Islet precursor cell (in vitro differentiated cells): Measurements from ENCODE around the gene BFSP1.
A peak's percentile ranks its signal among the peaks of the same experiment; 100 is the strongest.

Source experiments
- DNase-seq: peaks from one replicate; pipeline ENCODE4 v3.0.0-alpha.2; 2018

The BFSP1 gene

GRCh38 chr20:17556837-17557674 is 25.9 kb upstream of the BFSP1 start:
- DNase-seq, result peak; percentile 67

DNA sequence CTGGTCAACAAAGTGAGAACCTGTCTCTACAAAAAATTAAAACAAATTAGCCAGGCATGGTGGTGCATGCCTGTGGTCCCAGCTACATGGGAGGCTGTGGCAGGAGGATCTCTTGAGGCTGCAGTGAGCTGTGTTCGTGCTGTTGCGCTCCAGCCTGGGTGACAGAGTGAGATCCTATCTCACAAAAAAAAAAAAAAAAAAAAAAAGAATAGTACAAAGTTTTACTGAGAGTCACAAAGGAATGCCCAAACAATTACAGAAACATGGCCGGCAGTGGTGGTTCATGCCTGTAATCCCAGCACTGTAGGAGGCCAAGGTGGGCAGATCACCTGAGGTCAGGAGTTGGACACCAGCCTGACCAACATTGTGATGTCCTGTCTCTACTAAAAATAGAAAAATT is 23.9 kb upstream of the BFSP1 start:
- no peak for DNase-seq

GRCh38 chr20:17549131-17549530 is 18.0 kb upstream of the BFSP1 start:
- no peak for DNase-seq

DNA sequence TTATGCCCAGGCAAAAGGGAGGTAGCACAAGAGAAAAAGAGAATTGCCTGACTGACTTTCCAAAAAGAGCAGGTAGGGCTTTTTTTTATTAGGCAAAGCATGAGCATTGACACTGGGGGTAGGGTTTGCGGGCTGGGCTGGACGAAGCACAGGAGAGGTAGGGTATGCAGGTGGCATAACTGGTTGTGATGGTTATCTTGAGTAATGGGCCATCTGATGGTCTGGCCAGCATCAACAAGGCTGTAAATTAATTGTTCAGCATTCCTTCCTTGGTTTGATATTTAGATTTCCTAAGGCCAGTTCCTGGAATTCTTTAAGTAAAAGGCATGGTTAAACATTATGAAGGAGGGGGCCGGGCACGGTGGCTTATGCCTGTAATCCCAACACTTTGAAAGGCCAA is 13.9 kb upstream of the BFSP1 start:
- DNase-seq, result peak; percentile 79

GRCh38 chr20:17543531-17544131 is 12.5 kb upstream of the BFSP1 start:
- no peak for DNase-seq

GRCh38 chr20:17542993-17543412 is 11.8 kb upstream of the BFSP1 start:
- DNase-seq, result no peak

DNA sequence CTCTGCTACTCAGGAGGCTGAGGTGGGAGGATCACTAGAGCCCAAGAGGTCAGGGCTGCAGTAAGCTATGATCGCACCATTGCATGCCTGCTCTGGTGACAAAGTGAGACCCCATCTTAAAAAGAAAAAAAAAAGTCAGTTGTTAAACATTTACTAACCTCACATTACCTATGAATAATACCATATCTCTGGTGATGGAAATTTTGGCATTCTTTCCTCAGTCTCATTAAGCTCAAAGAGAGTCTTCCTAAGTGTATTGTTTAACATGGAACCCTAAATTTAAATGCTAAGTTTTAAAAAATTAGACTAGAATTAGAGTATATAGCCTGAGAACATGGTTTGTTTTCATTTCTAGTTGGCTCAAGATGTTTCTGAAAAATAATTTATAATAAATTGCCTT is 11.3 kb upstream of the BFSP1 start:
- DNase-seq, result no peak

DNA sequence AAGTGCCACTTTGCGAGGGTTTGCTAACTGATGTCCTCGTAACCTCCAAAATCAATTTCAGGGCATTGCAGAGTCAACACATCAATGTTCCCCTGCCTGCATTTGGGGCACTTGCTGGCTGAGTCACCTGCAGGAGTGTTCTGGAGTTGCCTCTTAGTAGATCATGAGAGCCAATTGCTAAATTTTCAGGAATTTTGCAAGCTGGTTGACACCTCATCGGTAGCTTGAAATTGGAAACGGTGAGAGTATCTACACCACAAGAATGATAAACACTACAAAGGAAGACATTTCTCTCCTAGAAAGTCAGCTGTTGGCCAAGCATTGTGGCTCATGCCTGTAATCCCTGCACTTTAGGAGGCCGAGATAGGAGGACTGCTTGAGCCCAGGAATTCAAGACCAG is 10.8 kb upstream of the BFSP1 start:
- DNase-seq, result no peak

DNA sequence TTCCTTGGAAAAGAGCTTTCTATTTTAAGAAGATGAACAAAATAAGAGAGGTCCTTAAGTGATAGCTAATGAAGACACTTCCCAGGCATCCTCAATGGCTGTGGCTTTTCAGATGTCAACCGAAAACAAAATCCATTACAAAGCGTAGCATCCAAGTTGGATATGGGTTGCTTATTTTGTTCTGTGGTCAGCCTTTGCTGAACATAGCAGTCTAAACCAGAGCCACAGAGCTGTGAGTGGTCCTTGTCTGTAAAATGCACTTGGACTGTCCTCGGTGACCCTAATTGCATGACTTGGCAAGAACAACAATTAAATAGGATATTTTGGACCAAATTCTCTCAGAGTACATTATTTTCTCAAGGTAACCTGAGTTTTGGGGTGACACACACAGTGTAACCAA is 10.4 kb upstream of the BFSP1 start:
- no peak for DNase-seq

DNA sequence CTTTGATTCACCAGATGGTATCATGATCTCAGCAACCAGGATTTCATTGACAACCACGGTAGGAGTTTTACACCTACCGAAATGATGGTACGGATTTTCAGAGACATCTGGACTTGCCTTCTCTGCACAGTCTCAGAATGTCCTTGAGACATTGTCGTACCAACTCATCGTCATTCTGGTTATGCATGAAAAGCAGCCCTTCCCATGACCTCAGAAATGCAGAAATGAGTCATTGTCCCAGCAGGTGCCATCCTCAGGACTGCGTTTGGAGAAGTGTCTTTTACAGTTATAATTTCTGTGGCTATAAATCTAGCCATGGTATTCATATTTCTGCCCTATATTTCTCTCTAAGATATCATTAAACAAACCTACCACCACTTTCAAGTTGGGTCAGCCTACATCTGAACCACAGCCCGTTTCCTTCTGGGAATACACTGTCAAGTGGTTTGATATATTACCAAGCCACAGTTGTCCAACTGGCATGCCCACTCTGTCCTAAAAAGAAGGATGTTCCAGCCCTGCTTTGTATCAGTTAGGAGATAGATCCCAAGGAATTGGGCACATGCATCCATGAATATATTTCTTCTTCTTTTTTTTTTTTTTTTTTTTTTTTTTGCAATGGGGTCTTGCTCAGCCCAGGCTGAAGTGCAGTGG is 7.5 kb upstream of the BFSP1 start:
- no peak for DNase-seq

DNA sequence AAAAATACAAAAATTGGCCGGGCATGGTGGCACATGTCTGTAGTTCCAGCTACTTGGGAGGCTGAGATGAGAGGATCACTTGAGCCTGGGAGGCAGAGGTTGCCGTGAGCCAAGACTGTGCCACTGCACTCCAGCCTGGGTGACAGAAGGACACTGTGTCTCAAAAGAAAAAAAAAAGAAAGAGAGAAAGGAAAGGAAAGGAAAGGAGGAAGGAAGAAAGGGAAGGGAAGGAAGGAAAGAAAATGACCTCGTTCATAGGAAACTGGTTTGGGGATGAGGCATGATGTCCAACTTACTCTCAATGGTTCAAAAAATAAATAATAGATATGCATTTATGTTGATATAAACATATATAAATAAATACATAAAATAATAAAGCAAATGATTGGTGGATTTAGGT is 6.8 kb upstream of the BFSP1 start:
- no peak for DNase-seq

DNA sequence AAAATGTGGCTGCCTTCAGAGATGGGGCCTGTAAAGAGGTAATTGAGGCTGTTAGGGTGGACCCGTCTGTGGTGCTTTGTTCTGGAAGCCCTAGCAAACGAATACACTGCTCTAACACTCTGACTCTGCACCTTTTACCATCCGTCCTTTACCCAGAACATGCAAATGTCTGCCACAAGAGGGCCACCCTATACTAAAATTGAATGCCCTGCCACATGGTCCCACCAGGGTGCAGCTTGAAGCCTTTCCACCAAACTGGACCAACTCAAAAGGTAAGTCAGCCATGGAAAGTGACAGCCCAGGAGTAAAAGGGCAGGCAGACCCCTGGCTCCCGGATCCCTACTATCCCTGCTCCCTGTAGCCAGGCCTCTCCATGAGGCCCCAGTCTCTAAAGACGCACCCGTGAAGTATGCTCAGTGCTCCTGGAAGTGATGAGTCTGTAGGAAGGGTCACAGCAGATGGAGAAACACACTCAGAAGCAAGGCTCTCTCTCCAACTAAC is 5.8 kb upstream of the BFSP1 start:
- DNase-seq, result peak; percentile 94

DNA sequence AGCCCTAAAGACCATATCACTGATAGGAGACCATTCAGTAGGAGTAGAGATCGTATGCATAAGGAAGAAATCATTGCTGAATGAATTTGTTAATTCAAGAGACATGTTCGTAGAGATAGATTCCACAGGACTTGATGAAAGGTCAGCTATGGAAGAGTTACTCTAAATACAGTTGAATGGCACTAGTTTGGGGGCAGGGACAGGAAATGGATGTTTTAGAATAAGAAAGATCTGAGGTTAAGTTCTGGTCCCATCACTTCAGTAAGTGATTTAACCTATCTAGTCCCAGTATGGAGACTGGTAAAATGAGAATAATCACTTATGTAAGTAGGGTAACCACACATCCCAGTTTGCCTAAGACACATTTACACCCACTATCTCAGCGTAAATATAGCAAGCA is 2.9 kb upstream of the BFSP1 start:
- DNase-seq, result no peak

DNA sequence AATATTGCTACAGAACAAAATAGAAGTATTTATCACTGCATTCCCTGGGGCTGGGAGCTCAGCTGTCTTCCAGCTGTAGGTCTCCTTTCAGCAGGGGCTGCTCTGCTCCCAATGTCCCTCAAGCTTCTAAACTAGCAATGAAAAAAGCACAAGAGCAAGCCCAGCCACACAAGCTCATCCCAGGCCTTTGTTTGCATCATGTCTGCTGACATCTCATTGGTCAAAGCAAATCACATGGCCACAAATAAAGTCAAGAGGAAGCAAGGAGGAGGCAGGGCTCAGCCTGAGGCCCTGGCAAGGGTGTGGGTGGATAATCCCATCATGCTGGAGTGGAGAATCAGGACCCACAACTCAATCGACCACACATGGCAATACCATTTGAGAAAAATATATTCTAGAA is 2.2 kb upstream of the BFSP1 start:
- peak; percentile 70 for DNase-seq

DNA sequence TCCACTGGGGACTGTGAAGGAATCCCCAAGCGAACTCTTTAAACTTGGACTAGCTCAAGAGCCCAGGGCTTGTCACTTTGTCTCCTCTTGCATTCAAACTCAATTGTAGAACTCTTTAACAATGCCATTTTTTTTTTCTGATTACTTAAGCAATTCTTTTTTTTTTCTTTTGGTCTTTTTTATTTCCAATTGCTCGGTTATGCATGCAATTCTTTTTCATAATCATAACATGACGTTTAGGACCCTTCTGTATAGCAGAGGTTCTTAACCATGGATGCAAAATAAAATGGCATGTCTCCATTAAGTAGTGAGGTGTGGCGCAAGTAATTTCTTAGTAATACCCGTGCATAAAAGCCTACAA is 466 bp upstream of the BFSP1 start:
- no peak for DNase-seq

DNA sequence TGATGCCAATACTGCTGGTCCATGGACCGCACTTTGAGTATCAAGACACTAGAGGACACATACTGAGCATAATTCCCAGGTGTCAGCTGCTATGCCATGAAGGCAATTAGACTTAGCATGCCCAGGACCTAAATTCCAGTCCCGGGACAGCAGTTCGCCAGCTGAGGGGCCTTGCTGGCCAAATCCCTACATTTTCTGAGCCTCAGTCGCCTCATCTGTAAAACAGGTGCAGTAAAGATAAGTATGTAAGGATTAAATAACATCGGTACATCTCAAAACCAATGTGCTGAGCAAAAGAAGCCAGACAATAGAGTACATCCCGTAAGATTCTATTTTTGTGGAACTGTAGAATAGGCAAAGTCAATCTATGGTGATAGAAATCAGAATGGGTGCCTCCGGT is 1.0 kb downstream of the BFSP1 start:
- no peak for DNase-seq

DNA sequence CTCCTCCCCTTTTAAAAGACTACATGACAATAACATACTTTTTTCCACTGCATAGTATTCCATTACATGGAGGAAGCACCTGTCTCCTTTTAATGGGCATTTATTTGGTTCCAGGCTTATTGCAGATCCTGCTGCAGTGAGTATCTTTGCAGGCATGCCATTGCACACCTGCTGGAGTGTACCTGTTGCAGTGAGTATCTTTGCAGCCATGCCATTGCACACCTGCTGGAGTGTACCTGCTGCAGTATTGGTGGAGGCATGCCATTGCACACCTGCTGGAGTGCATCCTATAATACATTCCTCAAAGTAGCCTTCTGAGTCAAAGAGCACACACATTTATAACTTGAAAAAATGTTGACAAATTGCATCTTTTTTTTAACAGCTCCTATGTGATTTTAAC is 1.6 kb downstream of the BFSP1 start:
- no peak for DNase-seq

DNA sequence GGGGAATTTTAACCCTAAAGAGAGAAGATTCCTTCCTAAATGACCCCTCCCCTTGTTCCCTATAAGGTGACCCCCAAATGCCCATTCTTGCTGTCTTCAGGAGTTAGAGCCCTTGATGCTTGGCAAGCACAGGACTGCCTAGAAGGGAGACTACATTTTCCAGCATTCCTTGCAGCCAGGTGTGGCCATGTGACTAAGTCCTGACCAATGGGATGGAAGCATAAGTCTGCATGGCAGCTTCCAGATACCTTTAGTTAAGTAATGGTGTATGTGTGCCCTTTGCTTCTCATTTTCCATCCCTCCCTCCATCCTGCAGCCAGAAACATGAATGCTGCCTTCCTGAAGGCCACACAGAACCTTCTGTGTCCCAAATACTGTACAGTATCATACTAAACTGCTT is 5.5 kb downstream of the BFSP1 start:
- no peak for DNase-seq

DNA sequence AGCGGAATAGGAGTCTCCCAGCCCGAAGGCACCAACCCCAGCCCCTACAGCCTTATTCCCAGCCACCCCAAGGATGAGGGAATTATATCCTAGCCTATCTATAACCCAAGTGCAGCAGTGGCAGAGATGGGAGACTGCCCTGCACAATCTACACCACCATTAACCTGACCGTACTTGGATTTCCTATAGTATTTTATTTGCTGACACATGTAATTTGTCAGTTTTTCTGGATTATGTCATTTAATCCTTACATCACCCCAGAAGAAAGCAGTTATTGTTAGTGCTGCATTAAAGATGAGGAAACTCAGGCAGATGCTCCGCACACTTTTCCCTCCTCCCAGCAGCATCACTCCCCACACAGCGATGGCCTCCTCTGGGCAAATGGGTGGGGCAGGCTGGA is 6.0 kb downstream of the BFSP1 start:
- DNase-seq, result peak; percentile 37

DNA sequence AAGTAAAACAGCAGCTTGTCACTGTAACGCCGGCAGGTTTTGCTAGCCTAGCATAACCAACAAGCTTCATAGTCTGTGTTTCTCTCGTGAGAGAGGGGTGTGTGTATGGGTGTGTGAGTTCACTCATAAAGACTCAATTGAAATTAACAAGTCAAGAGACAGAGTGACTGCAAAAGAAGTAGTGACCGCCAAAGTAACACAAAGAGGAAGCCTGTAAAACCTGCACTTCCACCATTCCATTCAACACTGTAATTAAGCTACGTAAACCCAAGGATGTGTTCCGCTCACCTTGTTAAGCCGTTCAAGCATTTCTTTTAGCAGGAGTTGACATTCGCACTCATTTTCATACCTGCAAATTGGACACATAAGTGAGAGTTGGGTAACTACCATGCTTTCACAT is 6.6 kb downstream of the BFSP1 start:
- DNase-seq, result no peak

DNA sequence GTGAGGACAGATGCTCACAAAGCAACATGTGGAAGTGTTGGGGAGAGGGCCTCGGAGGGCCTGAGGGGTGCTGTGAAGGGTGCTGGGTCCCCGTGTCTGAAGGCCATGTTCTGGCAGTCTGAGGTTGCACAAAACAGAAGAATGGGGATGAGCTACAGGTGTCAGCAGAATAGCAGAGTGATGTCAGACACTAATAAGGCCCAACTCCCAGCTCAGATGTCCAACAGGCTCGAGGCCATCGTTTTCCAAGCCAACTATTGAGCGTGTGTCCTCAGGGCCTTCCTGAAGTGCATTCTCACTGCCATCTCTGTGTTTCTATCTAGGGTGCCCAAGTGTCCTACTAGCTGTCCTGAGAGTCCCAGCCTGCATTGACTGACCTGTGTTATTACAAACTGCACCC is 7.9 kb downstream of the BFSP1 start:
- no peak for DNase-seq

GRCh38 chr20:17522528-17522927 is 8.7 kb downstream of the BFSP1 start:
- DNase-seq, result peak; percentile 34

DNA sequence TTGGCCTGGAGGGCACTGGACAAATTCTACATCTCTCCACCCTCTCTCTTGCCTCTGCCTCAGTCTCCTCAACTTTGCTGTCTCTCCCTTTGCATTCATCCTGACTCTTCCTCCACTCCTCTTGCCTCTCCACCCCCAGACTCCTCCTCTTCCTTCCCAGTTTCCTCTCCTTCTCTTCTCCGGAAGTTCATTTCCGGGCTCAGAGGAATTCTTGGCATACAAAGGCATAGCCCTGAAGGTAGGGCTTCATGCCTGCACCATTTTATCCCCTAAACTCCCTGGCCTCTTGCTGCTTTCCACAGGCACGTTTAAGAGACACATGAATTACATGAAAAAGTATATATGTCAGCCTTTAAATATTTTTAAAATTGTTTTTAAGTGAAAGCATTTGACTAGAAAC is 10.6 kb downstream of the BFSP1 start:
- DNase-seq, result no peak

DNA sequence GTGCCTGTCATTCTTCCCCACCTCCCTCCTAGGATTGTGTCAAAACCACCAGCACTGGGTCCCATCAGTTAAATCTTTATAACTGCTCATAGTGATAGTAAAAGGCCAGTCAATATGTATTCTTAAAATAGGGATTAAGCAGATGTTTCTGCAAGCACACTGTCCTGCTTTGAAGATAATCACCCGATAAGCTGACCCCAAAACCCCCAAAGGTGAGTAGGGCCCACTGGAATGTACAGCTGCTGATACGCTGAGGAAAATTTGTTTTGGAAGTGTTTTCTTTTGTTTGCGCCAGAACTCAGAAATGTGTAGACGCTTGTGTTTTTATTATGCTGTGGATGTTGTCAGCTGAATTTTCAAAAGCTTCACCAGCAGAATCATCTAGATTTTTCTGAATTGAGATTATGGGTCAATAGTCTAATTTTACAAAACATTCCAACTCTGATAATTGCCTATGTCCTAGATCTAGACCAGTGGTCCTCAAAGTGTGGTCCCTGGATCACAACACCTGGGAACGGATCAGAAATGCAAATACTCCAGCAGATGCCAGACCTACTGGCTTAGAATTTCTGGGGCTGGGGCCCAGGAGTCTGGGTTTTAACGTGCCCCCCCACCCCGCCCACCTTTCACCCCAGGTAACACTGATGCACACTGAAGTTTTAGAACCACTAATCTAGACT is 11.4 kb downstream of the BFSP1 start:
- no peak for DNase-seq
